ENCODE measurements around the gene MYL10.
"Not testable (repeated sequence)": the region's sequence is repeated elsewhere in the genome, so short reads cannot be mapped to it uniquely, and the experiment has no call there.

The MYL10 gene

DNA sequence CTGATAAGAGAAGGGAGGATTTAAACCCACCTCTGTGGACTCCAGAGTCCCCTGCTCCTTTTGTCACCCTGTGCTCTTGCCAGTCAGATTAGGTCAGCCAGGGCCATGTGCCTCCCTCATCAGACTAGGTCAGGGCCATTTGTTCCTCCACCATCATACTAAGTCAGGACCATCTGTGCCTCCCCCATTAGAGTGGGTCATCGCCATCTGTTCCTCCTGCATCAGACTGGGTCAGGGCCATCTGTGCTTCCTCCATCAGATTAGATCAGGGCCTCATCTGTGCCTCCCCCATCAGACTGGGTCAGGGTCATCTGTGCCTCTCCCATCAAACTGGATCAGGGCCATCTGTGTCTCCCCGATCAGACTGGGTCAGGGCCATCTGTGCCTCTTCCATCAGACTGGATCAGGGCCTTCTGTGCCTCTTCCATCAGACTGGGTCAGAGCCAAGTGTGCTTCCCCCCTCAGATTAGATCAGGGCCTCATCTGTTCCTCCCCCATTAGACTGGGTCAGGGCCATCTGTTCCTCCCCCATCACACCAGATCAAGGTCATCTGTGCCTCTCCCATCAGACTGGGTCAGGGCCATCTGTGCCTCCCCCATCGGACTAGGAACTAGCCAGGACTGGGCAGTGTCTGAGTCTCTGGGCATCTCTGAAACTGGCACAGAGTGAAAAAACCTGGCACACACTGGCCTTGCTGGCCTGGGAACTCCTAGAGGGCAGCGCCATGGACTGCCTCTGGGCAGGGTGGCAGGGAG is 11.5 kb downstream of the MYL10 start:
- DNase-seq, result no peak

DNA sequence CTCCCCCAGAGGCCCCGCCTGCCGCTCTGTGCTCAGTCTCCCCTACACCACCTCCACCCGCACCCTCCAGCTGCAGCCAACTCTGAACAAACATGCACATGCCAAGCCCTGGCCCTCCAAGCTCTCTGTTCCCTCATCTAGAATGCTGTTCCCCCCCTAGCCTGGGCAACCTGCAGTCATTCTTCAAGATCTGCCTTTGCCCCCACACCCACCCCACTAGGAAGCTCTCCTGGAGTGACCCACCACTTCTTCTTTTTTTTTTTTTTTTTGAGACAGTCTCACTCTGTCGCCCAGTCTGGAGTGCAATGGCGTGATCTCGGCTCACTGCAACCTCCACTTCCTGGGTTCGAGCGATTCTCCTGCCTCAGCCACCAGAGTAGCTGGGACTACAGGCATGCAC is 13.7 kb downstream of the MYL10 start:
- no peak for DNase-seq

DNA sequence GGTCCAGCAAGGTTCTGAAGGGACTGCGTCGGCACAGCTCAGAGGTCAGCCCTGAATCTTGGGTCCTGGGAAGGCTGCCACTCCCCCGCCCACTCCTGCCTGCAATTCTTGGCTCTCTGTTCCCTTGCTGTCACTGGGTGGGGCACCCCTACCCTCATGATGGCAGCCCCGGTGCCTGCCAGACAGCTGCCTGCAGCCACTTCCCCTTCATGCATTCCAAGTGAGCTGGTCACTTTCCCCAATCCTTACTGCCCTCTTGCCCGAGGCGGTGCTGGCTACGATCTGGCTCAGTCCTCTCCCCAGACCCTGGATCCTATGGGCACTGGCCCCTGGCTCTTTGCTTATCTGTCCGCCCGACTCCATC is 14.2 kb downstream of the MYL10 start:
- DNase-seq, result peak; percentile 41

DNA sequence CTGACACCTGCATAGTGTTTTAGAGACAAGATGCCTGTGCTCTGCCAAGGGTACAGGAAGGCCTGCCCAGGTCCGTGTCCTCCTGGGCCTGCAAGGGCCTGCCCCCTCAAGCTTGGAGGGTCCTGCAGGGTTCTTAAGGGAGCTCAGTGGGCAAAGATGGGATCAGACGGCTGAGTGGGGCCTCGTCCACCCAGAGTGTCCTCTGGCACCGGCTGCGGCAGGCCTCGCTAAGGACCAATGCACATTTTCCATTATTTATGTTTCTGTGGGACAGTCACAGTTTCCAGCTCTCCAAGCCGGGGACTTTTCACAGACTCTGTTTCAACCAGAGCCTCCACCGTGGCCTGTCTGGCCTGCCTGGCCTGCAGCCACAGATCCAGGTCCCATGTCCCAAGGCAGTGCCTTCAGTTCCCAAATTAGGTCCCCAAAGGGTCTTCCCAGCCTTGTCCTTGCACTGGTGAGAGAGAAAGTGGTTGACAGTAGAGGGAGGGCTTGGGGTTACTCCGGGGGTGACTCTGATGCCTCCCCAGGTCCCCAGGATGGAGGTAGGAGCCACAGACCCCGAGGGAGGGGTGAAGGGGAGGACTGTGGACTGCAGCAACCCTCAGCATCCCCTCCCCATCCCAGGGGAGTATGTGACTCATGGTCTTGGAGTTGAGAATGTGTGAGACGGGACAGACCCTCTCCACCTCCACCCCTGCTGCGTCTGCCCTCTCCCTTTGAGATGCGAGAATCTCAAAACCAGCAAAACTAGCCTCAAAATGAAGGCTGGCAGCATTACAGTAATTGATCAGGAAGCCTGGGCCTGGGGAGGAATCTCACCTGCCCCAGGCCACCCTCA is 14.8 kb downstream of the MYL10 start:
- no peak for DNase-seq

DNA sequence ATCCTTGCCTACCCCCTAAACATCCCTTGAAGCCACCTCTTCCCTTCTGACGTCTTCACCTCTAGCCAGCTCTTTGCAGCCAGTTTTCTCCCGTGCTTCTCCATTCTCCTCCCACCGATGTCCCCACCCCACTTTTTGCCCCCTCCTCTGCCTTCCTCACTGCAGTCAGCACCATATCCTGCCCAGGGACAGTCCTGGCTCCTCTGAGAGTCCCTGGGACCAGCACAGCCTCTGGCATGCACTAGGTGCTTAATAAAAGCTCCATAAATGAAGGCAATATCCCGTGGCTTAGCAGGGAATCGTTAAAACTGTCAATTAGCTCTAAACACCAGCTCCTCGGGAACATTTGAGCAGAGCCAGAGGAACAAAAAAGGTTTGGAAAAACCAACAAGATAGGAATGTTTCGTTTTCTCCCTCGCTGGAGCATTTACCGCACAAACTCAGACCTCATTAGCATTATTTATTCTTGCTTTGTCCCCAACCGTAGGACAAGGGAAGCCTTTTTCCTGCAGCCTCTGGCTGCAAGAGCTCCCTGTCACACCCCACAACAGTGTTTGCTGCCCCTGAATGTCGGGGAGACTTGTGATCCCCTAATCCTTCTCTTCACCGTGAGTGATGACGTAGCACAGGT is 16.1 kb downstream of the MYL10 start:
- DNase-seq, result no peak

DNA sequence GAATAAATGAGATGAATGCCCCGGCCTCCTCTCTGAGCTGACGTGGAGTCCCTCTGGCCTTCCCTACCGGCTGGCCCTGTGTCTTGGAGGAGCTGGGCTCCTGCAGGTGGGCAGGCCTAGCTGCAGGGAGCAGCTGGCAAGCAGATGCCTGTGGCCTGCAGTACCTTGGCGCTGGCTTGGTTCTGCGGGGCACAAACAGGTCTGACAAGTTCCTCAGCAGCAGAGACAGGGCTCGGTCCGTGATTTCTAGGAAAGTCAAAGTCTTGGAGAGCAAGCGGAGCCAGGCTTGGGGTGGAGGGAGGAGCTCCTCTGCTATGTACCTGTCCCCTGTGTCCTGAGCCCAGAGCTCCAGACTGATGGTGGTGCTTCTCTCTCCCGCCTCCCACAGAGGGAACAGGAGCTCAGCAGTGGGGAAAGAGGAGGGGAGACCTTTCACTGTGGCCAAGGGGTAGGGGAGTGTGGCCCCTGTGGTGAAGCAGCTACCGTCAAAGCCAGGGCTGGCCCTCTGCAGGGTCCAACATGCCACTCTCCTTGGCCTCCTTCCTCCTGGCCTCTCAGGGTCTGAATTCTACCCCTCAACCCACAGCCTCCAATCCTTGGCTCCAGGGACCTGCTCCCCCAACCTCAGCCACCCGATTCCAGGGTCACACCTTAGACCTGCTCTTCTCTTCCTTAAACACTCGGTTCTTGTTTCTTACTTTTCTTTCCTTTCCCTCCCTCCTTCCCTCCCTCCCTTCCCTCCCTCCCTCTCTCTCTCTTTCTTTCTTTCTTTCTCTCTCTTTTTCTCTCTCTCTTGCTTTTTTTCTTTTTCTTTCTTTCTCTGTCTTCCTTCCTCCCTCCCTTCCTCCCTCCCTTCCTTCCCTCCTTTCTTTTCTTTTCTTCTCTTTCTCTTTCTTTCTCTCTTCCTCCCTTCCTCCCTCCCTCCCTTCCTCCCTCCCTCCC is 20.1 kb downstream of the MYL10 start:
- DNase-seq, result no peak

DNA sequence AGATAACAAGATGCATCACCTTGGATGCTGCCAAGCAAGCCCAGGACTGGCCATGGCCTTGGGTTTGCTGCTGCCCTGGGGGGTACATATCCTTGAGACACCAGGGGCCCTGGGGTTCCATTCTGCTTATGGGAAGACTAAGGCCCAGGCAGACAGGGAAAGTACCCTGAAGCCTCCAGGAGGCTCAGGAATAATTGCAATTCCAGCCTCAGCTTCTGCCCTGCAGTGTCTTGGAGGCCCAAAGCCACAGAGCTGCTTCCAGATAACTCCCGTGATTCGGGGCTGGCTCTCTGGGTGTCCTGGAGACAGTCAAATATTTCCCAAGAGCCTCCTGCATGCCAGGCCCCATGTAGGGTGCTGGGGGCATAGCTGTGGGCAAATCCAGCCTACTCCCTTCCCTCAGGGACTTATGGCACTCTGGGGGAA is 22.6 kb downstream of the MYL10 start:
- DNase-seq, result no peak

DNA sequence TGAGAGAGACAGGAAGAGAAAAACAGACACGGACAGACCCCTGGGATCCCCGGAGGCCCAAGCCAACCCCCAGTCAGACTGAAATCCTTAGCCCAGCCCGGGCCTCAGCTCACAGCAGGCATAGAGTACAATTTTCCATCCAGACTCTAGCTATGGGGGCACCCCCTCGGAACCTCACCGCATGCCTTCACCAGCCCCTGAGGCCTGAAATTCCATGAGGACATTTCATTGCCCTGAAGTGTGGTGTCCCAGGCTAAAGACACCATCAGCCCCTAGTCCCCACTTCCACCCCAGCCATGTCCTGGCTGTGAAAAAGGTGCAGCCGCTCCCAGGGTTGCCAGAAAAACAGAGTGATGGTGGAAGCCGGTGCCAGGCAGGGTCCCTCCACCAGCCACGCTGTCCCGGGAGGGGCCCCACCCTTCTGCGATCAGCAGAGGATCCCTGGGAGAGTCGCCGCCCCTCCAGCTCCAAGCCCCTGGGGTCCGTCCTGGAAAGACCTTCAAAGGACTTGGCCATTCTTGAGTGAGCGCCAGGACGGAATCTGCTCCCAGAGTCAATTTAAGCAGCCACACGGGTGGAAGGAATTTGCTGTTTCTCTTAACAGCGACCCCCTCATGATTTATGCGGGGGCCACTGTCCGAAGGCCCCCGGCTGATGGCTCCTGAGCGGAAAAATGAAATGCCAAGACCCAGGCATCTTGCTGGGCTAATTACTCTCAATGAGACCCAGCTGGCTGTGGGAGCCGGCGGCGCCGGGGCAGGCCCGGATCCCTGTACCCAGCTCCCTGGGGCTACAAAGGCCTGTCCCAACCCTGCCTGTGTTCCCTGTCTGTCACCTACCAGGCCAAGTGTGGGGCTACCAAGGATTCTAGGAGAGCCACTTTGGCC is 23.2 kb downstream of the MYL10 start:
- DNase-seq, result no peak

DNA sequence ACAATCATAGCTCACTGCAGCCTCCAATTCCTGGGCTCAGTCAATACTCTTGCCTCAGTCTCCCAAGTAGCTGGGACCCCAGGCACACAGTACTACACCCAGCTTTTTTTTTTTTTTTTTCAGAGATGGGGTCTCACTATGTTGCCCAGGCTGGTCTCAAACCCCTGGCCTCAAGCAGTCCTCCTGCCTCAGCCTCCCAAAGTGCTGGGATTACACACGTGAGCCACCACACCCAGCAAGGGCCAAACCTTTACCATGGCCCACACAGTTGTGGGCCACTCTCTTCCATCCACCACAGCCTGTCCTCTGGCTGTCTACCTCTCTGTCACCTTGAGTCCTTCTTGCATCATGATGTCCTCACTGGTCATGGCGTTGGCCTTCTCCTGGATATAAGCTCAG is 24.2 kb downstream of the MYL10 start:
- DNase-seq, result not testable (repeated sequence)

DNA sequence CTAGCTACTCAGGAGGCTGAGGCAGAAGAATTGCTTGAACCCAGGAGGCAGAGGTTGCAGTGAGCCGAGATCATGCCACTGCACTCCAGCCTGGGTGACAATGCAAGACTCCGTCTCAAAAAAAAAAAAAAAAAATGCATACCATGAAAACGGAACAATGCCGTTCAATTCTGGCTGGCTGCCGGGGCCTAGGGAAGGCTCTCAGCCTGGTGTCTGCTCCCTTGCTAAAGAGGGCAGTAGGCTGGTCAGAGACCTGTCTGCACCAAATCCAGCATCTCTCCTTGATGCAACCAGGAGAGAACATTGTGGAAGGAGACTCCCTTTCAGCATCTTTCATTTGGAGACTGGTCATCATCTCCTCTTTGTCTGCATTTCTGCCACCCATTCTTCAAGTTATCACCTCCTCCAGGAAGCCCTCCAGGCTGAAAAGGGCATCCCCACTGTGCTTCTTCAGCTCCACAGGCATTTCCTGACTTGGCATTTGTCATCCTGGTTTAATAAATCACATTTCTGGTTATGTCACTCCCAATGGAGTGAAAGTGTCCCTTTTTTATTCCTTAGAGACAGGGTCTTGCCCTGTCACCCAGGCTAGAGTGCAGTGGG is 24.7 kb downstream of the MYL10 start:
- no peak for DNase-seq

DNA sequence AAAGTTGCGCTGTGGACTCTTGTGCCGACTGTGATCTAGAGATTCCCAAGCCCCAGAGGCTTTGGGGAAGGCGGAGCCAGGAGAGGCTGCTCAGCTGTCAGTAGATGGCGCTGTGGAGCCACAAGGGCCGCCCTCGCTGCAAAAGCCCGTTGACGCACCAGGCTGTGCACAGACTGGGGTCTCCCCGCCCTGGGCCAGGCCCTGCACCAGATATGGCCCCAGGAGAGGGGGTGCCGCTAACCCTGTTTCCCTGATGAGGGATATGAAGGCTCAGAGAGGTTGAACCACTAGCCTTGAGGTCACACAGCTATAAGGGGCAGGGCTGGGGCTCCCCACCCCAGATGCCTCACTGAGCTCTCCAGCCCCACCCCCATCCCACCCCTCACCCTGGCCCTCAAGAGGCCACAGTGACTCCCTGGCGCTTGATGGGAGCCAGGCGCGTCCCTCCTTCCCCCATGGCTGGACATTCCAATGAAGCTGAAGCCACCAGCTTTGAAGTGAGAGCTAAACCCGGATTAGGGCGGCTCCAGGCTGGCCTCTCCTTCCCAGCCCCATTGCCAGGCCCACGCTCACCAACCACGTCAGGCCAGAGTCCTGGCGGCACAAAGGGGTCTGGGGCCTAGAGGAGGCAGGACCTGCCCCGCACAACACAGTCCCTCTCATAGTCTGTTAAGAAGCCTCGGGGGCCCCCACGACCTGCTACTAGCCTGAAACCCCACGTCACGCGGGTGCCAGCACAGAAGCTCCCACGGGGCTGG is 26.4 kb downstream of the MYL10 start:
- no peak for DNase-seq

DNA sequence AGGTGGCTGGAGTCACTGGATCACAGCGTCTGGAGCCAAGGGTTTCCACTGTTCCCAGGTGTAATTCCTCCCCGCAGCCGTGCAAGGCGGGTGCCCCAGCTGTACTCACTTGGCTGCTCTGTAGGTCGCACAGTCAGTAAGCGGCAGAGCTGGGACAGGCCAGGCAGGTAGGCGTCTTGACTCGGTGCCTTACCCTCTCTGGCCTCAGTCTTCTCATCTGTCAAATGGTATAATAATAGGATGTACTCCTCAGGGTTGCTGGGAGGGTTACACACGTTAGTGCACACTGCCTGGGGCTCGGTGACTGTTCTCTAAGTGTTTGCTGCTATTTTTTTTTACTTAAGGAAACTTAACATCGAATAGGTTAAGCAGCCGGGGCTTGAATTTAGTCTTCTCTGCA is 27.0 kb downstream of the MYL10 start:
- DNase-seq, result no peak

DNA sequence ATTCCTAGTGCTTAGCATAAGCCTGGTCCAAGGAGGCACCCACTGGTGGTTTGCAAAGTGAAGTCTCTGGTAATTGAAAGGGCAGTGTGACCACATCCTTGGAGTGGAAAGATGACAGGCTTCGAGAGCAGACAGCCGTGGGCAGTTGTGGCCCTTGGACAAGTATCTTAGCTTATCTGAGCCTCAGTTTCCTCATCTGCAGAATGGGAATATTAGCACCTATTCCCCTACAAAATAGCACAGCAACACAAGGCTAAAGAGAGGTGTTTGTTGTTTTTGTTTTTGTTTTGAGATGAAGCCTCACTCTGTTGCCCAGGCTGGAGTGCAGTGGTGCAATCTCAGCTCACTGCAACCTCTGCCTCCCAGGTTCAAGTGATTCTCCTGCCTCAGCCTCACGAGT is 29.3 kb downstream of the MYL10 start:
- DNase-seq, result no peak

DNA sequence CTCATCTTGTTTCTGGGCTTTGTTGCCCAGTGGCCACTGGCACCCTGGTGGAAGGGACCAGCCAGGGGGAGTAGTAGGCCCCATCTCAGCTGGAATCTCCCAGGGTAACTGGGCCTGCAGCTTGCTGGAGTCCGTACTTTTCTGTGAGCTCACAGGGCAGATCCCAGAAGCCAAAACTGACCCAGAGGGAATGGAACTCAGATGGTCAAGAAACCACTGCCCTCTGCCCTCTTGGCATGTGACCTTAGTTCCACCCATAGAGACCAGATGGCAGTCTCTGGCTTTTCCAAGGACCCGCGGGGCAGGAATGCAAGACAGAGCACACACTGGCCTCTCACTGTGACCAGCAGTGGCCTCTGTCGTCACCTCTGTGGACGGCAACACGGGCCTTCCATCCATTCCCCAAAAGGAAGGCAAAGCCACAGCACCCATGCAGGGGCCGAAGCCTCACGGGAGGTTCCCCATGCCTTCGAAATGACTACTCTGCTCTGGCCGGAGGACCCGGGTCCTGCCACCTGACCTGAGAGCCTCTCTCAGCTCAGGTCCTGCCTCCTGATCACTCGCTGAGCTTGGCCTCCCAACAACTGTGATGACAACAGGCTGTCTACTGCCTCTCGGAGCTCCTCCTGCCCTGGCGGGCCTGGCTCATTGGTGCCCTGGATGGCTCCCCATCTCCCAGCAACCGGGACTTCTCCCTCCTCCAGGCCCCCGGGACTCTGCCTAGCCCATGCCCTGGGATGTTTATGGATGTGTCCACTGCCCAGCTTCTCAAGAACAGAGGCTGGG is 29.9 kb downstream of the MYL10 start:
- no peak for DNase-seq

DNA sequence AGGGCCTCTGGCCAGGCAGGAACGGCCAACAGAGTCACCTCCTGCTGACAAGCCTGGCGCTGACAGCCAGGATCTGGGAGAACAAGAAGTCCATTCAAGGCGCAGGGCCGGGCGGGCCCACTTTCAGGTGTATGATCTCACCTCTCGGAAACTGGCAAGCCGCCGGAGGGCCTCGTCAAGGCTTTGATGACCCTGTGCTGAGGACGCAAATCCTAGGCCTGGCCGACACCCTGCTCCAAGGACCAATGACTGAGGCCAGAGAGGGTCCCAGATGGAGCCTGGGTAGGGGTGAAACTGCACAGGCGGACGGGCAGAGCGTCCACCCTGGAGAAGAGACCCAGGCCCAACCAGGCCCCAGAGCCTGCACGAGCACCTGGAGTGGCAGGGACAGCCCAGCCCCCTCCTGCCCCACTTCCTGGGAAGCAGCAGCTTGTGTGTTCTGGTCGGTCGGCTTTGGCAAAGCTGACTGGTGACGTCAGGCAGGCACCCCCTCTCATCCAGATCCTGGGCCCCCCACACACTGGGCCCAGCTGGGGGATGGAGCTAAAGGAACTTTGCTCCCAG is 30.6 kb downstream of the MYL10 start:
- no peak for DNase-seq

DNA sequence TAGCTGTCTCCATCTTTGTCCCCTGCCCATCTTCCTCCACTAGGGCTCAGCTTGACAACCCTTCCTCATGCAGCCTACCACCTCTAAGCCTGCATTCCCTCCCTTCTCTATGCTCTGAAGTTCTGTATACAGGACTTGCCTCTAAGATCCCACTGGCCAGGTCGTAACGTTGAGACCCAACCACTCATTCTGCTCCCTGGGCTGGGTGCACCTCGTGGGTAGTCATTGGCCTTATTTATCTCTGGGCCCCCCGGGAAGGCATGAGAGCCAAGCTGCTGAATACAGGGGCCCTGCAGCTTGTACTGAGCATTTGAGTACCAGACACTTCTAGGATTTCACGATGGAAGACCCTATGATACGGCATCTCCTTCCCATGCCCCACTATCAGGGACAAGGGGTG is 31.2 kb downstream of the MYL10 start:
- DNase-seq, result no peak

DNA sequence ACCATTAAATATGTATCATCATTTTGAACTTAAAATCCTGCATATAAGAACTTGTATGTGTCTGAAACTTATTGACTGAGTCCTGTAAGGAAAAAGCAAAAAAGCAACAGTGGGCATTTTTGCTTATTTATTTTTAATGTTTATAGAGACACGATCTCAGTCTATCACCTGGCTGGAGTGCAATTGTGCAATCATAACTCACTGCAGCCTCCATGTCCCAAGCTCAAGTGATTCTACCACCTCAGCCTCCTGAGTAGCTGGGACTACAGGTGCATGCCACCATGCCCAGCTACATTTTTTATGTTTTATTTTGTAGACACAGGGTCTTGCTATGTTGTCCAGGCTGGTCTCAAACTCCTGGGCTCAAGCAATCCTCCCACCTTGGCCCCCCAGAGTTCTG is 32.2 kb downstream of the MYL10 start:
- DNase-seq, result no peak

DNA sequence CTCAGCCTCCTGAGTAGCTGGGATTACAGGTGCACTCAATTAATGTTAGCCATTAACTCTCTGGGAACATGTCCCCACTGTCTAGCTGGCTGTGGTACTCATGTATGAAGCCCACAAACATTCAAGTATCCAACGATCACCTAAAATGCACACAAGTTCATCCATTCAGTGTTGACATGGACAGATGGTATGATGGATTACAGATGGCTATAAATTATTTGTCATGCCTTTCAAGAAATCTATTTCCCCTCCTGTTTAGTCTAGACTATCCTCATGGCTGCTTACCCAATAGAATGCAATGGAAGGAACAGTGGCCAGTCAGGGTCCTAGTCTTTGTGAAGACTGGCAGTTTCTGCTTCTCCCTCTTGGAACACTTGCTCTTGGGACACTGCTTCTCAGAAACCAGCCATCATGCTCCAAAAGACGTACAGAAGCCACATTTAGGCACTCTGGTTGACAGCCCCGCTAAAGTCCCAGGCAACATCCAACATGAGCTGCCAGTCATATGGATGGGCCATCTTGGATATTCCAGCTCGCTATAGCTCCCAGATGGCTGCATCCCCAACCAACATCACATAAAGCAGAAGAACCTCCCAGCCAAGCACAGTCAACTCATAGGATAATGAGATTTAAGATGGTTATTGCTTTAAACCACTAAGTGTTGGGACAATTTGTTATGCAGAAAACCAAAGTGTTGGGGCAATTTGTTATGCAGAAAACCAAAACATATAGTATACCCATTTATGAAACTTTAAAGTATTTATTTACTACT is 33.1 kb downstream of the MYL10 start:
- no peak for DNase-seq

DNA sequence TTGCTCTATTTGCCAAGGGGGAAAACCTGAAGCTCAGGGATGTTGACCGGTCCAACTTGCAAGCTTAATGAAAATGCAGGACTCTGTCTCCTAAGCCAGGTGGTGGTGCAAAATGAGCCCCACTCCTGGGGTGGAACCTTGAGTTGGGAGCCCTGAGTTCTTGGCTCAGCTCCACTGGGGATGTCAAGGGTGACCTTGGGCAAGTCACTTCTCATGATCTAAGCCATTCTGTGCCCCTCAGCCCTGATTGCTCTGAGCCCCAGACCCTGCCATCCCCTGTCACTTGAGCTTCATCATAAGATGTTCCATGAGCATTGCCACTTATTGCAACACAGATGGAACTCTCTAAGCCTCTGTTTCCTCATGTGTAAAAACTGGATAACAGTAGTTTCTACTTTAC is 33.9 kb downstream of the MYL10 start:
- no peak for DNase-seq
